CD14-positive monocyte (primary cell): ENCODE results near the gene GADD45GIP1. TPM values are rescaled to one million over a fixed set of nuclear protein-coding genes. Genes with fewer than 3 reads are reported as not detected.
"Not testable (repeated sequence)": the region's sequence is repeated elsewhere in the genome, so short reads cannot be mapped to it uniquely, and the experiment has no call there.

ENCODE experiments used
- DNase-seq, 3 donors: peaks; one replicate each; pipeline ENCODE4 v3.0.0-alpha.2; 2011 to 2022
- H2AFZ ChIP-seq: 2 replicates; pipeline ENCODE4 v1.6.0; 2012; ENCODE audit warnings: mild to moderate bottlenecking, low read depth, low read length, inconsistent platforms; ENCODE audit not compliant: insufficient read depth, poor library complexity, severe bottlenecking
- H3K27ac ChIP-seq, 2 donors: 1 replicate in 1 of 2; 2 replicates in 1 of 2; pipeline ENCODE4 v1.5.1; 2012 to 2013; ENCODE audit warnings: low read length in 2 of 2, control low read depth in 1 of 2, inconsistent platforms in 1 of 2, low read depth in 1 of 2, mild to moderate bottlenecking in 1 of 2
- H3K27me3 ChIP-seq, 2 donors: one replicate each; pipeline versions ENCODE4 v1.6.0 to v1.6.1; 2011 to 2013; ENCODE audit warnings: low read length in 2 of 2; ENCODE audit not compliant: control insufficient read depth in 2 of 2, insufficient read depth in 2 of 2
- H3K36me3 ChIP-seq, 2 donors: replicated peaks in 1 of 2; 1 replicate in 1 of 2; 2 replicates in 1 of 2; pipeline versions ENCODE4 v1.5.1 to v1.6.1; 2012 to 2013; ENCODE audit warnings: low read length in 2 of 2, control low read depth in 1 of 2, inconsistent platforms in 1 of 2, mild to moderate bottlenecking in 1 of 2; ENCODE audit not compliant: insufficient read depth in 2 of 2, control insufficient read depth in 1 of 2
- H3K4me1 ChIP-seq, 2 donors: 1 replicate in 1 of 2; 2 replicates in 1 of 2; pipeline versions ENCODE4 v1.5.1 to v1.6.1; 2012 to 2013; ENCODE audit warnings: low read length in 2 of 2, control low read depth in 1 of 2, inconsistent platforms in 1 of 2, mild to moderate bottlenecking in 1 of 2, moderate library complexity in 1 of 2; ENCODE audit not compliant: insufficient read depth in 2 of 2, control insufficient read depth in 1 of 2
- H3K4me2 ChIP-seq: replicated peaks from 2 replicates; pipeline ENCODE3; 2012; ENCODE audit warnings: low read length, moderate library complexity, mild to moderate bottlenecking; ENCODE audit not compliant: poor library complexity, severe bottlenecking; ENCODE audit errors: extremely low read depth
- H3K4me3 ChIP-seq, 3 experiments: fragments of 200-600 bp in 1 of 3; sonication (generic) in 1 of 3; replicated peaks in 1 of 3; 1 replicate in 2 of 3; 2 replicates in 1 of 3; pipeline ENCODE4 v1.5.1; 2011 to 2013; ENCODE audit warnings: low read length in 3 of 3, mild to moderate bottlenecking in 3 of 3, control low read depth in 2 of 3, low read depth in 2 of 3, inconsistent platforms in 1 of 3, moderate library complexity in 1 of 3
- H3K79me2 ChIP-seq: 2 replicates; pipeline ENCODE4 v1.6.0; 2012; ENCODE audit warnings: mild to moderate bottlenecking, control low read depth, inconsistent platforms, low read length, moderate library complexity; ENCODE audit not compliant: insufficient read depth
- H3K9ac ChIP-seq: 2 replicates; pipeline ENCODE4 v1.6.0; 2017; ENCODE audit warnings: low read length, mild to moderate bottlenecking; ENCODE audit not compliant: insufficient read depth, poor library complexity, severe bottlenecking
- H3K9me3 ChIP-seq, 2 donors: replicated peaks in 1 of 2; 1 replicate in 1 of 2; 2 replicates in 1 of 2; pipeline versions ENCODE4 v1.5.1 to v1.6.1; 2012 to 2013; ENCODE audit warnings: low read length in 2 of 2, control low read depth in 1 of 2; ENCODE audit not compliant: control insufficient read depth in 1 of 2, insufficient read depth in 1 of 2
- H4K20me1 ChIP-seq: 2 replicates; pipeline ENCODE4 v1.6.0; 2012; ENCODE audit warnings: mild to moderate bottlenecking, low read length, control low read depth, moderate library complexity; ENCODE audit not compliant: insufficient read depth
- H3K27ac Mint-ChIP-seq, 7 donors: one replicate each; pipeline ENCODE4 v1.8.0; 2020; ENCODE audit warnings: mild to moderate bottlenecking in 7 of 7, mixed read lengths in 7 of 7, moderate library complexity in 6 of 7, inconsistent platforms in 2 of 7
- H3K27me3 Mint-ChIP-seq, 3 donors: one replicate each; pipeline ENCODE4 v1.8.0; 2021 to 2022; ENCODE audit warnings: low read depth in 3 of 3, mild to moderate bottlenecking in 3 of 3, mixed read lengths in 3 of 3, moderate library complexity in 3 of 3, inconsistent platforms in 1 of 3
- H3K36me3 Mint-ChIP-seq, 2 donors: one replicate each; pipeline ENCODE4 v1.8.0; 2020; ENCODE audit warnings: mixed read lengths in 2 of 2, inconsistent platforms in 1 of 2, mild to moderate bottlenecking in 1 of 2
- H3K4me1 Mint-ChIP-seq: one replicate; pipeline ENCODE4 v1.8.0; 2020; ENCODE audit warnings: mild to moderate bottlenecking, mixed read lengths
- H3K4me3 Mint-ChIP-seq, 2 donors: one replicate each; pipeline ENCODE4 v1.8.0; 2020; ENCODE audit warnings: mild to moderate bottlenecking in 2 of 2, mixed read lengths in 2 of 2, moderate library complexity in 1 of 2
- H3K9me3 Mint-ChIP-seq, 7 donors: one replicate each; pipeline ENCODE4 v1.8.0; 2020 to 2022; ENCODE audit warnings: mixed read lengths in 7 of 7, mild to moderate bottlenecking in 6 of 7, moderate library complexity in 6 of 7, inconsistent platforms in 2 of 7
- CTCF ChIP-seq: fragments of 200-600 bp; IDR thresholded peaks from one replicate; pipeline ENCODE4 v1.8.0; 2022; ENCODE audit warnings: antibody characterized with exemption, mild to moderate bottlenecking
- whole genome bisulfite sequencing: methylation state at CpG from one replicate; pipeline ENCODE4 v1.1.5; 2013; ENCODE audit warnings: missing lambda C conversion rate; ENCODE audit not compliant: insufficient coverage; 5-methylcytosine and 5-hydroxymethylcytosine counted together
- intact Hi-C, 2 donors: fragments of 100-400 bp; cut with micrococcal nuclease; formaldehyde crosslinking; loops; one replicate each; pipeline versions ENCODE4 v1.15.0 to v1.15.1; 2023
- polyA plus RNA-seq, 3 donors: library from polyadenylated mRNA; depleted of rRNA in 1 of 3; unstranded in 2 of 3; stranded (reverse) in 1 of 3; fragments of 300-500 nt in 2 of 3; fragments of >200 nt in 1 of 3; fragmentation: Illumina TruSeq in 2 of 3; gene quantifications; 1 replicate in 2 of 3; 2 replicates in 1 of 3; pipeline ENCODE4 v1.2.3, GENCODE V29; 2012 to 2021

Gene GADD45GIP1
- polyA plus RNA-seq, 3 donors: 8.3 to 42.4 (median 31.6) TPM

- Histone ChIP-seq H2AFZ (no peak overlapping the region), H3K79me2 (no peaks in the 10 kb centered on the region), H3K9ac (no peak overlapping the region), H3K36me3 (no peaks in the 10 kb centered on the region), H3K4me3 (no peak overlapping the region), H3K4me2 (no peak overlapping the region), H3K27ac (no peak overlapping the region), H3K9me3 (no peaks in the 10 kb centered on the region), H4K20me1 (no peaks in the 10 kb centered on the region), H3K4me1 (peaks cover 9 to 12% of the 10 kb centered on the region in 2 donors), H3K27me3 (peaks cover 0 to 6% of the 10 kb centered on the region in 2 donors)
- Mint-ChIP-seq H3K4me3 (no peak overlapping the region), H3K36me3 (no peaks in the 10 kb centered on the region), H3K27me3 (peaks cover 6 to 9% (median 8%) of the 10 kb centered on the region in 3 donors), H3K4me1 (peaks cover 10% of the 10 kb centered on the region), H3K27ac (no peak overlapping the region), H3K9me3 (no peaks in the 10 kb centered on the region)
- 88% methylated on average over 3 of the region's 6 CpGs for WGBS
- TF ChIP-seq CTCF: no peak
- no peak for DNase-seq
- intact Hi-C loops: loop anchor here (5.0 to 10.0 kb wide), 2 partner anchors 35 to 52 kb away; no protein-coding TSS in a partner anchor
These were observed 25.6 kb upstream of the GADD45GIP1 start for GRCh38 chr19:12982648-12983047.

- no peak overlapping the region for H3K27ac Mint-ChIP-seq
- H3K9me3 Mint-ChIP-seq: no peaks in the 10 kb centered on the region
- no peak for DNase-seq
- peaks cover 5 to 10% (median 8%) of the 10 kb centered on the region in 3 donors for H3K27me3 Mint-ChIP-seq
- Histone ChIP-seq H3K4me3 (no peak overlapping the region), H3K79me2 (no peaks in the 10 kb centered on the region), H3K9ac (no peak overlapping the region), H3K4me1 (peaks cover 9 to 12% of the 10 kb centered on the region in 2 donors), H3K4me2 (no peak overlapping the region), H3K27ac (no peak overlapping the region), H3K9me3 (no peaks in the 10 kb centered on the region), H4K20me1 (no peaks in the 10 kb centered on the region), H3K36me3 (no peaks in the 10 kb centered on the region), H3K27me3 (peaks cover 0 to 6% of the 10 kb centered on the region in 2 donors), H2AFZ (no peak overlapping the region)
- no peak for TF ChIP-seq CTCF
- no peak overlapping the region for H3K4me3 Mint-ChIP-seq
- 92% methylated on average over 2 of the region's 3 CpGs for WGBS
- peaks cover 4% of the 10 kb centered on the region for H3K4me1 Mint-ChIP-seq
- H3K36me3 Mint-ChIP-seq: no peaks in the 10 kb centered on the region
- intact Hi-C loops: loop anchor here (2.0 to 10.0 kb wide), 4 partner anchors 37 to 285 kb away; no protein-coding TSS in a partner anchor
These were observed 23.0 kb upstream of the GADD45GIP1 start for GRCh38 chr19:12979974-12980373.

- not testable (repeated sequence) for H3K4me1 ChIP-seq, H3K4me3 ChIP-seq, H3K9ac ChIP-seq, DNase-seq, H3K4me3 Mint-ChIP-seq, H4K20me1 ChIP-seq, H3K79me2 ChIP-seq, H3K9me3 ChIP-seq, H3K27me3 ChIP-seq, H3K9me3 Mint-ChIP-seq, H3K4me2 ChIP-seq, H3K4me1 Mint-ChIP-seq, H3K36me3 ChIP-seq, H3K36me3 Mint-ChIP-seq, H3K27ac ChIP-seq, H2AFZ ChIP-seq
- peaks cover 2 to 11% (median 10%) of the 10 kb centered on the region in 3 donors for H3K27me3 Mint-ChIP-seq
- intact Hi-C loops: loop anchor here (2.0 to 10.0 kb wide), 2 partner anchors 119 to 289 kb away; no protein-coding TSS in a partner anchor
- H3K27ac Mint-ChIP-seq: peak overlapping the region in 1 of 7 donors; percentile 30
- 96% methylated on average over 6 of the region's 7 CpGs for WGBS
These were observed 19.1 kb upstream of the GADD45GIP1 start for GRCh38 chr19:12976109-12976508.
